A172 (cell line): ENCODE results near the gene SYNPR. TPM values are rescaled to one million over a fixed set of nuclear protein-coding genes. Genes with fewer than 3 reads are reported as not detected.

Experiments
- DNase-seq: peaks from one replicate; pipeline ENCODE4 v3.0.0-alpha.2; 2015; ENCODE audit warnings: low spot score
- total RNA-seq: library from RNA; depleted of rRNA; stranded (reverse); fragments of >200 nt; shearing (Covaris generic); gene quantifications from 2 replicates; pipeline ENCODE4 v1.2.3, GENCODE V29; 2014

Gene SYNPR
- total RNA-seq, 1 experiment from 2014 or later, result not detected

- DNase-seq, result no peak
Observed at GRCh38 chr3:63555767-63556166, 277.7 kb downstream of the SYNPR start.

GRCh38 chr3:63556401-63556800 lies 278.3 kb downstream of the SYNPR start:
- DNase-seq, result no peak

GRCh38 chr3:63557912-63558311 lies 279.8 kb downstream of the SYNPR start:
- no peak for DNase-seq

- no peak for DNase-seq
Observed at GRCh38 chr3:63559884-63560283, 281.8 kb downstream of the SYNPR start.

GRCh38 chr3:63561879-63562278 lies 283.8 kb downstream of the SYNPR start:
- DNase-seq, result no peak

- no peak for DNase-seq
Observed at GRCh38 chr3:63562323-63562722, 284.2 kb downstream of the SYNPR start.

- DNase-seq, result no peak
Observed at GRCh38 chr3:63563572-63563971, 285.5 kb downstream of the SYNPR start.

- no peak for DNase-seq
Observed at GRCh38 chr3:63565220-63565619, 287.1 kb downstream of the SYNPR start.

- DNase-seq, result no peak
Observed at GRCh38 chr3:63571682-63572081, 293.6 kb downstream of the SYNPR start.

- DNase-seq, result no peak
Observed at GRCh38 chr3:63576846-63577245, 298.7 kb downstream of the SYNPR start.

GRCh38 chr3:63578858-63579257 lies 300.8 kb downstream of the SYNPR start:
- no peak for DNase-seq

GRCh38 chr3:63580151-63580550 lies 302.0 kb downstream of the SYNPR start:
- DNase-seq, result no peak

GRCh38 chr3:63582943-63583500 lies 304.9 kb downstream of the SYNPR start:
- peak; percentile 2 for DNase-seq

GRCh38 chr3:63584681-63585080 lies 306.6 kb downstream of the SYNPR start:
- DNase-seq, result no peak

- no peak for DNase-seq
Observed at GRCh38 chr3:63585927-63586326, 307.8 kb downstream of the SYNPR start.

- DNase-seq, result no peak
Observed at GRCh38 chr3:63588895-63589294, 310.8 kb downstream of the SYNPR start.

- DNase-seq, result no peak
Observed at GRCh38 chr3:63593779-63594178, 315.7 kb downstream of the SYNPR start.

GRCh38 chr3:63595221-63595620 lies 317.1 kb downstream of the SYNPR start:
- DNase-seq, result no peak

- no peak for DNase-seq
Observed at GRCh38 chr3:63597019-63597418, 318.9 kb downstream of the SYNPR start.

GRCh38 chr3:63607716-63608115 lies 329.6 kb downstream of the SYNPR start:
- DNase-seq, result no peak

- no peak for DNase-seq
Observed at GRCh38 chr3:63609408-63609807, 331.3 kb downstream of the SYNPR start.

- DNase-seq, result no peak
Observed at GRCh38 chr3:63609834-63610233, 331.7 kb downstream of the SYNPR start.

GRCh38 chr3:63611382-63611781 lies 333.3 kb downstream of the SYNPR start:
- DNase-seq, result peak; percentile 2

- no peak for DNase-seq
Observed at GRCh38 chr3:63613561-63613960, 335.5 kb downstream of the SYNPR start.
